B cell (primary cell): ENCODE results near the gene MFRP. TPM values are rescaled to one million over a fixed set of nuclear protein-coding genes. Genes with fewer than 3 reads are reported as not detected.

ENCODE experiments used
- ATAC-seq: fragments of 200-7000 bp; cut with Tn5 transposase; one replicate; pipeline ENCODE4 v1.10.0; 2021; ENCODE audit warnings: low read depth, mild to moderate bottlenecking, moderate number of reproducible peaks, moderate library complexity
- CTCF ChIA-PET: fragments of 350-600 bp; sonication (Branson Sonifier 250); formaldehyde crosslinking; loops from one replicate; lab custom pipeline; 2021; ENCODE audit warnings: antibody characterized with exemption, inconsistent platforms; lab: Charles Lee
- POLR2A ChIA-PET: fragments of 350-600 bp; sonication (Branson Sonifier 250); formaldehyde crosslinking; loops from one replicate; lab custom pipeline; 2021; ENCODE audit warnings: antibody characterized with exemption; lab: Charles Lee
- DNase-seq: peaks from one replicate; pipeline ENCODE4 v3.0.0; 2013
- H2AFZ ChIP-seq: 2 replicates; pipeline ENCODE4 v1.6.1; 2012; ENCODE audit warnings: mild to moderate bottlenecking, low read depth, low read length; ENCODE audit not compliant: insufficient read depth, poor library complexity, severe bottlenecking
- H3K27ac ChIP-seq, 2 donors: 1 replicate in 1 of 2; 2 replicates in 1 of 2; pipeline ENCODE4 v1.5.1; 2012 to 2013; ENCODE audit warnings: low read length in 2 of 2, mild to moderate bottlenecking in 2 of 2, moderate library complexity in 1 of 2
- H3K27me3 ChIP-seq, 4 experiments: fragments of 200-600 bp in 1 of 4; sonication (generic) in 1 of 4; replicated peaks in 1 of 4; 1 replicate in 2 of 4; 2 replicates in 2 of 4; pipeline versions ENCODE4 v1.6.1 to v1.7.0; 2013 to 2016; ENCODE audit warnings: low read length in 3 of 4, mild to moderate bottlenecking in 2 of 4, mixed read lengths in 1 of 4, moderate library complexity in 1 of 4; ENCODE audit not compliant: insufficient read depth in 4 of 4, control insufficient read depth in 3 of 4; ENCODE audit errors: control extremely low read depth in 1 of 4
- H3K36me3 ChIP-seq, 2 experiments: replicated peaks in 1 of 2; 1 replicate in 1 of 2; 2 replicates in 1 of 2; pipeline versions ENCODE4 v1.6.1 to v1.7.1; 2013; ENCODE audit warnings: low read length in 1 of 2; ENCODE audit not compliant: insufficient read depth in 2 of 2, control insufficient read depth in 1 of 2; ENCODE audit errors: control extremely low read depth in 1 of 2, extremely low read depth in 1 of 2
- H3K4me1 ChIP-seq, 2 donors: fragments of 200-600 bp in 1 of 2; sonication (generic) in 1 of 2; 1 replicate in 1 of 2; 2 replicates in 1 of 2; pipeline versions ENCODE4 v1.5.1 to v1.6.1; 2013 to 2017; ENCODE audit warnings: low read length in 2 of 2; ENCODE audit not compliant: control insufficient read depth in 2 of 2, insufficient read depth in 2 of 2
- H3K4me2 ChIP-seq: replicated peaks from 2 replicates; pipeline ENCODE3; 2012; ENCODE audit warnings: mild to moderate bottlenecking, low read depth, low read length; ENCODE audit not compliant: poor library complexity, severe bottlenecking
- H3K4me3 ChIP-seq, 5 experiments: fragments of 200-600 bp in 1 of 5; sonication (generic) in 1 of 5; 1 replicate in 3 of 5; 2 replicates in 2 of 5; pipeline versions ENCODE4 v1.5.1 to v1.7.0; 2011 to 2016; ENCODE audit warnings: low read length in 4 of 5, mild to moderate bottlenecking in 4 of 5, low read depth in 2 of 5, control low read depth in 1 of 5, moderate library complexity in 1 of 5; ENCODE audit not compliant: insufficient read depth in 1 of 5; ENCODE audit errors: control extremely low read depth in 1 of 5, extremely low read depth in 1 of 5
- H3K79me2 ChIP-seq: fragments of 200-600 bp; sonication (generic); one replicate; pipeline ENCODE4 v1.6.0; 2016; ENCODE audit warnings: low read length; ENCODE audit not compliant: control insufficient read depth, insufficient read depth
- H3K9ac ChIP-seq: fragments of 200-600 bp; sonication (generic); 2 replicates; pipeline ENCODE4 v1.6.1; 2017; ENCODE audit warnings: mild to moderate bottlenecking, low read length, moderate library complexity
- H3K9me3 ChIP-seq, 3 donors: one replicate each; pipeline versions ENCODE4 v1.6.1 to v1.7.1; 2013; ENCODE audit warnings: low read length in 2 of 3; ENCODE audit not compliant: control insufficient read depth in 2 of 3, insufficient read depth in 1 of 3; ENCODE audit errors: control extremely low read depth in 1 of 3
- H4K20me1 ChIP-seq: 2 replicates; pipeline ENCODE4 v1.6.0; 2012; ENCODE audit warnings: mild to moderate bottlenecking, low read length; ENCODE audit not compliant: insufficient read depth, control insufficient read depth, poor library complexity, severe bottlenecking
- H3K27ac Mint-ChIP-seq: one replicate; pipeline ENCODE4 v1.8.0; 2021; ENCODE audit warnings: mixed read lengths
- H3K27me3 Mint-ChIP-seq: one replicate; pipeline ENCODE4 v1.8.0; 2021; ENCODE audit warnings: mixed read lengths
- H3K4me1 Mint-ChIP-seq: one replicate; pipeline ENCODE4 v1.8.0; 2021; ENCODE audit warnings: mixed read lengths
- H3K4me3 Mint-ChIP-seq: one replicate; pipeline ENCODE4 v1.8.0; 2021; ENCODE audit warnings: mixed read lengths
- H3K9me3 Mint-ChIP-seq: one replicate; pipeline ENCODE4 v1.8.0; 2022; ENCODE audit warnings: mixed read lengths; ENCODE audit not compliant: insufficient read depth
- EZH2 ChIP-seq: IDR thresholded peaks from 2 replicates; pipeline ENCODE4 v1.6.1; 2012; ENCODE audit warnings: borderline replicate concordance, low read depth, mild to moderate bottlenecking, moderate library complexity, low read length; ENCODE audit not compliant: insufficient read depth, poor library complexity, severe bottlenecking
- WGBS: methylation state at CpG from one replicate; pipeline ENCODE4 v1.1.5; 2013; ENCODE audit warnings: missing lambda C conversion rate; ENCODE audit not compliant: insufficient coverage; 5-methylcytosine and 5-hydroxymethylcytosine counted together
- intact Hi-C: fragments of 100-400 bp; cut with micrococcal nuclease; formaldehyde crosslinking; loops from one replicate; pipeline ENCODE4 v1.10.0; 2022
- polyA plus RNA-seq: library from polyadenylated mRNA; depleted of rRNA; stranded (reverse); fragments of >200 nt; gene quantifications from 2 replicates; pipeline ENCODE4 v1.2.3, GENCODE V29; 2012
- total RNA-seq, 2 donors: library from RNA; stranded (reverse); fragments of 120-200 nt in 1 of 2; gene quantifications; 1 replicate in 1 of 2; 2 replicates in 1 of 2; pipeline versions ENCODE4 v1.2.3 to v1.2.4, GENCODE V29; 2013 to 2022
- TF ChIP-seq, protein P1 (sequence below): fragments of 200-600 bp; IDR thresholded peaks from one replicate; pipeline ENCODE4 v1.8.0; 2022; ENCODE audit warnings: antibody characterized with exemption, mild to moderate bottlenecking

MFRP gene
- total and polyA plus RNA-seq, 2 donors (not counting 1 experiment from before 2014, with no cell fraction given), result not detected

DNA sequence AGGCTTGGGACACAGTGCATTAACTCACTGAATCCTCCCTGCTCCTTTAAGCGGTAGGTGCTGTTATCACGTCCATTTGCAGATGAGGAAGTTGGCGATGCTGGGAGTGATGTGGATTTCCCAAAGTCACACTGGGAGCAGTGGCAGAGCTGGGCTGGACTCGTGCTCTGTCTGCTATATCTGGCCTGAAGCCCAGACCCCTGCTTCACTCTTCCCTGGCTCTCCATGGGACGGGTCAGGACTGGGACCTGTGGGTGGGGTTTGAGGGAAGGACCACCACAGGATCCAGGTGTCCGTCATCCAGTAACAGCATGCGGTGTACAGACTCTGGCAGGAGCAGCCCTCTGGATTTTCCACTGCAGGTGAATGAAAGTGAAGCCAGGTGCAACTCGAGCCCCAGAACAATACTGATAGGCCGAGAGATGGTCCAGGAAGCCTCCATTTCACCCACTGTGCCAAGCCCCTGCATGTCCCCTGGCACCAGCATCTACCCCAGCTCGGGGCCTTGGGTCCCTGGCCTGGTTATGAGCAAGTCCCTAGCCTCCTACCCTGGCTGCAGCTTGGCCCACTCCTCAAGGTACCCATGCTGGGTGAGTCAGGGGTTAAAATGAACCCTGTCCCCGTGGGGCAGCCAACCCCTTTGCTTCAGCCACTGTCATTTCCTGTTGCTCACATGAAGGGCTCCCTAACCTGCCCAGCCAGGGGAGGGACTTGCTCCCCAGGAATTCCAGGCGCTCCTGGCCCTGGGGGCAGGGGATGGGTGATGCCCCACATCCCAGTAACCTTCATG is 30.8 kb upstream of the MFRP start:
- ATAC-seq (no peak), DNase-seq (no peak)
- ChIA-PET POLR2A (no interaction called here), CTCF (interaction anchor here (0.8 to 6.5 kb wide), 6 partner anchors 8 to 21 kb away, joined by 3 to 61 read pairs (median 4); no protein-coding TSS in a partner anchor)
- H3K27me3 Mint-ChIP-seq, result peaks cover 5% of the 10 kb centered on the region
- WGBS, result 75% methylated on average over 8 of the region's 12 CpGs
- peaks cover 6% of the 10 kb centered on the region for H3K4me1 Mint-ChIP-seq
- TF ChIP-seq, protein P1, sequence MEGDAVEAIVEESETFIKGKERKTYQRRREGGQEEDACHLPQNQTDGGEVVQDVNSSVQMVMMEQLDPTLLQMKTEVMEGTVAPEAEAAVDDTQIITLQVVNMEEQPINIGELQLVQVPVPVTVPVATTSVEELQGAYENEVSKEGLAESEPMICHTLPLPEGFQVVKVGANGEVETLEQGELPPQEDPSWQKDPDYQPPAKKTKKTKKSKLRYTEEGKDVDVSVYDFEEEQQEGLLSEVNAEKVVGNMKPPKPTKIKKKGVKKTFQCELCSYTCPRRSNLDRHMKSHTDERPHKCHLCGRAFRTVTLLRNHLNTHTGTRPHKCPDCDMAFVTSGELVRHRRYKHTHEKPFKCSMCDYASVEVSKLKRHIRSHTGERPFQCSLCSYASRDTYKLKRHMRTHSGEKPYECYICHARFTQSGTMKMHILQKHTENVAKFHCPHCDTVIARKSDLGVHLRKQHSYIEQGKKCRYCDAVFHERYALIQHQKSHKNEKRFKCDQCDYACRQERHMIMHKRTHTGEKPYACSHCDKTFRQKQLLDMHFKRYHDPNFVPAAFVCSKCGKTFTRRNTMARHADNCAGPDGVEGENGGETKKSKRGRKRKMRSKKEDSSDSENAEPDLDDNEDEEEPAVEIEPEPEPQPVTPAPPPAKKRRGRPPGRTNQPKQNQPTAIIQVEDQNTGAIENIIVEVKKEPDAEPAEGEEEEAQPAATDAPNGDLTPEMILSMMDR, result no peak
- TF ChIP-seq EZH2, result no peak
- Histone ChIP-seq H3K79me2 (no peaks in the 10 kb centered on the region), H3K36me3 (no peaks in the 10 kb centered on the region), H3K4me2 (no peak overlapping the region), H3K4me3 (no peak overlapping the region), H2AFZ (no peak overlapping the region), H3K9ac (no peak overlapping the region), H3K4me1 (peaks cover 12 to 15% of the 10 kb centered on the region in 2 donors), H3K9me3 (peaks cover 0 to under 1% (median 0%) of the 10 kb centered on the region in 3 donors), H4K20me1 (no peaks in the 10 kb centered on the region), H3K27me3 (peaks cover 0 to 13% (median 5%) of the 10 kb centered on the region in 4 experiments), H3K27ac (no peak overlapping the region)
- H3K27ac Mint-ChIP-seq, result no peak overlapping the region
- intact Hi-C loops, result no loop called here
- no peaks in the 10 kb centered on the region for H3K9me3 Mint-ChIP-seq
- no peak overlapping the region for H3K4me3 Mint-ChIP-seq
